Progenitor cell of endocrine pancreas (in vitro differentiated cells): ENCODE data around the gene PEX11B. TPM values are rescaled to one million over a fixed set of nuclear protein-coding genes. Genes with fewer than 3 reads are reported as not detected.

Source experiments
- DNase-seq: peaks from one replicate; pipeline ENCODE4 v3.0.0; 2021; ENCODE audit warnings: low spot score; ENCODE audit not compliant: unreplicated experiment
- H3K27ac Mint-ChIP-seq: 2 replicates; pipeline ENCODE4 v1.8.0; 2021; ENCODE audit warnings: mild to moderate bottlenecking, moderate library complexity, mixed read lengths
- H3K27me3 Mint-ChIP-seq: 2 replicates; pipeline ENCODE4 v1.8.0; 2021; ENCODE audit warnings: mixed read lengths
- H3K36me3 Mint-ChIP-seq: 2 replicates; pipeline ENCODE4 v1.8.0; 2022; ENCODE audit warnings: mixed read lengths; ENCODE audit not compliant: insufficient read depth
- H3K4me1 Mint-ChIP-seq: 2 replicates; pipeline ENCODE4 v1.8.0; 2021; ENCODE audit warnings: low read depth, mixed read lengths
- H3K4me3 Mint-ChIP-seq: 2 replicates; pipeline ENCODE4 v1.8.0; 2021; ENCODE audit warnings: low read depth, mild to moderate bottlenecking, moderate library complexity, mixed read lengths
- H3K9me3 Mint-ChIP-seq: 2 replicates; pipeline ENCODE4 v1.8.0; 2021; ENCODE audit warnings: low read depth, mixed read lengths
- CTCF ChIP-seq: fragments of 200-600 bp; sonication (generic); IDR thresholded peaks from one replicate; pipeline ENCODE4 v1.5.0; 2021; ENCODE audit warnings: antibody characterized with exemption, mild to moderate bottlenecking; ENCODE audit not compliant: unreplicated experiment
- total RNA-seq: library from RNA; stranded (reverse); gene quantifications from 2 replicates; pipeline ENCODE4 v1.2.1, GENCODE V29; 2021

The PEX11B gene
- total RNA-seq, 1 donor from 2014 or later, result 23.9 TPM

DNA sequence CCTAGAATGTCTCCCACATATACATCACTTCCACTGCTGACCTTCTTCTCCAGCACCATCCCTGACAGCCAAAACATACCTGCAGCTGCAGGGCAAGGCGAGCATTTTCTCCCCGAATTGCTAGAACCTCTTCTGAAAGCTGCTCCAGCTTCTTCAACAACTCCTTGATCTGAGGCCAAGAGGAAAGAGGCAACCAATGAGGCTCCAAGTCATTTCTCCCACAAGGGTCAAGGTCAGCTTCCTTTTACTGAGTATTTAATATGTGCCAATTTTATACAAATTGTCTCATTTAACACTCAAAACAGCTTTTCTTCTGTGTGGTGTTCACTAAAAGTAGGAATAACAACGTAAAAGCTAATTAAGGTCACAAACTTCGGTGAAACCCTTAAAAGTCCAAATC, 50.3 kb downstream of the PEX11B start:
- Mint-ChIP-seq H3K27me3 (peaks cover 47% of the 10 kb centered on the region), H3K4me1 (peaks cover 3% of the 10 kb centered on the region), H3K4me3 (no peak overlapping the region)

DNA sequence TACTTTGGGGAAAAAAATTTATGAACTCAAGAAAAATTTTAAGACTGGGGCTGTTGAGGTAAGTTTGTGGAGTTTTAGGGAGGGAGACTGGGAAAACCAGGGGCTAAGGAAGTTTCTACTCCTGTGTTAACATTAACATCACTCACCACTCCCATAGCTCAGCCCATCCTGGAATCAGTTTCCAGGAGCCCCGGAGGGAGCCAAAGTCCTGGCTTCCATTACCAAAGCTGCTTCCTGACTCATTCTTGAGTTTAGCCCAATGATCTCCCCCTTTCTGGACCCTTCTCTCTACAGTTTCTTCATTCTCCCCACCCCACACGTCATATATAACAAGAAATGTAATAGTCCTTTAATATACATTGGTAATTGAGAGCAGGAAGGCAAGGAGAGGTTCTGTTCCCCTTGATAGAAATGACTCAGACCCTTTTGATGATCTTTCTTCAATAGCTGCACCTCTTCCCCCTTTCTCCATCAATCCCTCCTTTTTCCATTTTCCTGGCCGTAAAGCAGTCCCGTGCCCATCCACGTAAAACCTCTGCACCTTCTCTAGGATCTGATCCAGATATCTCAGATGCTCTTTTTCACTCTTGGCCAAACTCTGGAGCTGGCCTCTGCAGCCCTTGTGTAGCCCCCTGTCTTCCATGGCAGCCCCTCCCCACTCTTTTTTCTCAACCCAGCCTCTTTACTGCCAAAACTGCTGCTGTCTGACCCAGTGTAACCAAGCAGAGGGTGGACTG, 55.1 kb downstream of the PEX11B start:
- no peak for TF ChIP-seq CTCF
- Mint-ChIP-seq H3K27ac (no peak overlapping the region), H3K4me3 (no peak overlapping the region), H3K36me3 (no peaks in the 10 kb centered on the region), H3K27me3 (peaks cover 25% of the 10 kb centered on the region), H3K4me1 (peaks cover 3% of the 10 kb centered on the region), H3K9me3 (no peaks in the 10 kb centered on the region)
- DNase-seq, result no peak

More for the DNA sequence above, 50.3 kb downstream of the PEX11B start:
- Mint-ChIP-seq H3K27ac (no peak overlapping the region), H3K36me3 (no peaks in the 10 kb centered on the region), H3K9me3 (no peaks in the 10 kb centered on the region)
- no peak for TF ChIP-seq CTCF
- no peak for DNase-seq

Other genes starting within 250 kb of the PEX11B start
- 25.0 and 26.2 TPM in 2 replicates for gene PDZK1, start 211.3 kb downstream of the PEX11B start, total RNA-seq
- not detected in 2 replicates for gene CD160, start 199.2 kb downstream of the PEX11B start, total RNA-seq
- gene RNF115, start 94.6 kb downstream of the PEX11B start, total RNA-seq, result 14.5 and 14.7 TPM in 2 replicates
- 31.9 and 34.0 TPM in 2 replicates for gene POLR3C, start 94.5 kb downstream of the PEX11B start, total RNA-seq
- gene NUDT17, start 73.1 kb downstream of the PEX11B start, total RNA-seq, result 5.0 and 5.2 TPM in 2 replicates
- gene PIAS3, start 59.6 kb downstream of the PEX11B start, total RNA-seq, result 36.9 and 38.2 TPM in 2 replicates
- gene ANKRD35, start 32.9 kb downstream of the PEX11B start, total RNA-seq, result 0.31 TPM in 2 replicates
- gene ITGA10, start 8.7 kb downstream of the PEX11B start, total RNA-seq, result 0.81 and 0.89 TPM in 2 replicates
- 163 and 173 TPM in 2 replicates for gene RBM8A, start 8.8 kb upstream of the PEX11B start, total RNA-seq
- gene LIX1L, start 39.3 kb upstream of the PEX11B start, total RNA-seq, result 4.2 and 4.5 TPM in 2 replicates
- gene ANKRD34A, start 45.9 kb upstream of the PEX11B start, total RNA-seq, result 0.22 TPM in 1 of 2 replicates, not detected in the other
- gene POLR3GL, start 46.0 kb upstream of the PEX11B start, total RNA-seq, result 12.8 and 13.7 TPM in 2 replicates
- 38.1 and 38.8 TPM in 2 replicates for gene TXNIP, start 77.9 kb upstream of the PEX11B start, total RNA-seq
- not detected in 2 replicates for gene HJV, start 103.0 kb upstream of the PEX11B start, total RNA-seq
- 3.4 and 3.6 TPM in 2 replicates for gene NBPF10, start 226.1 kb upstream of the PEX11B start, total RNA-seq